DOHH2 (cell line): ENCODE data around the gene NXF1.
"Not testable (repeated sequence)": the region's sequence is repeated elsewhere in the genome, so short reads cannot be mapped to it uniquely, and the experiment has no call there.

Experiments
- CTCF ChIP-seq: fragments of 200-600 bp; sonication (generic); IDR thresholded peaks from one replicate; pipeline ENCODE4 v1.5.1; 2014; ENCODE audit warnings: antibody characterized with exemption, mild to moderate bottlenecking, low read depth, low read length; ENCODE audit not compliant: poor library complexity, severe bottlenecking
- EZH2phosphoT487 ChIP-seq: fragments of 200-600 bp; sonication (generic); IDR thresholded peaks from 2 replicates; pipeline ENCODE4 v1.6.1; 2017; ENCODE audit warnings: borderline replicate concordance, mild to moderate bottlenecking, antibody characterized with exemption, low read length, moderate library complexity, mixed read lengths

- not testable (repeated sequence) for TF ChIP-seq CTCF, EZH2phosphoT487
These were observed 35.6 kb upstream of the NXF1 start for GRCh38 chr11:62840721-62841360.
